Neutrophil (primary cell): ENCODE data around the gene SPACA4.

ENCODE experiments used
- H3K27ac ChIP-seq: fragments of 200-600 bp; sonication (generic); 2 replicates; pipeline ENCODE4 v1.5.1; 2016; ENCODE audit warnings: mild to moderate bottlenecking, moderate library complexity
- H3K27me3 ChIP-seq: fragments of 200-600 bp; sonication (generic); 2 replicates; pipeline ENCODE4 v1.6.0; 2016; ENCODE audit warnings: mild to moderate bottlenecking
- H3K36me3 ChIP-seq: fragments of 200-600 bp; sonication (generic); 2 replicates; pipeline ENCODE4 v1.5.1; 2017
- H3K4me1 ChIP-seq, 2 experiments: fragments of 200-600 bp in 1 of 2; sonication (generic) in 1 of 2; 1 replicate in 1 of 2; 2 replicates in 1 of 2; pipeline versions ENCODE4 v1.5.1 to v1.6.1; 2013 to 2016; ENCODE audit warnings: low read depth in 1 of 2, low read length in 1 of 2, mild to moderate bottlenecking in 1 of 2, moderate library complexity in 1 of 2; ENCODE audit not compliant: control insufficient read depth in 1 of 2, insufficient read depth in 1 of 2
- H3K4me3 ChIP-seq, 2 experiments: fragments of 200-600 bp in 1 of 2; sonication (generic) in 1 of 2; 1 replicate in 1 of 2; 2 replicates in 1 of 2; pipeline ENCODE4 v1.5.1; 2013 to 2016; ENCODE audit warnings: low read depth in 1 of 2, low read length in 1 of 2, mild to moderate bottlenecking in 1 of 2, moderate library complexity in 1 of 2
- H3K9me3 ChIP-seq: fragments of 200-600 bp; sonication (generic); 2 replicates; pipeline ENCODE4 v1.5.1; 2016
- CTCF ChIP-seq: fragments of 200-600 bp; sonication (generic); IDR thresholded peaks from 2 replicates; pipeline ENCODE4 v1.5.1; 2016; ENCODE audit warnings: antibody characterized with exemption

The SPACA4 gene

GRCh38 chr19:48623556-48624066, 17.1 kb downstream of the SPACA4 start:
- no peak for TF ChIP-seq CTCF
- H3K36me3 ChIP-seq = peaks cover 6% of the 10 kb centered on the region
- no peaks in the 10 kb centered on the region for H3K9me3 ChIP-seq
- peaks cover 25 to 28% of the 10 kb centered on the region in 2 experiments for H3K4me1 ChIP-seq
- peak overlapping the region; percentile 43 to 58 for H3K4me3 ChIP-seq
- H3K27me3 ChIP-seq = no peaks in the 10 kb centered on the region
- H3K27ac ChIP-seq = peak overlapping the region; percentile 67

GRCh38 chr19:48624067-48624594, 17.6 kb downstream of the SPACA4 start:
- Histone ChIP-seq H3K36me3 (peaks cover 12% of the 10 kb centered on the region), H3K27me3 (no peaks in the 10 kb centered on the region), H3K4me3 (peak overlapping the region; percentile 43 to 58), H3K9me3 (no peaks in the 10 kb centered on the region), H3K27ac (peak overlapping the region; percentile 67), H3K4me1 (peaks cover 23 to 24% of the 10 kb centered on the region in 2 experiments)
- TF ChIP-seq CTCF = peak; percentile 36

GRCh38 chr19:48624791-48625723, 18.5 kb downstream of the SPACA4 start:
- Histone ChIP-seq H3K9me3 (no peaks in the 10 kb centered on the region), H3K4me1 (peaks cover 17 to 18% of the 10 kb centered on the region in 2 experiments), H3K27me3 (no peaks in the 10 kb centered on the region), H3K4me3 (peak overlapping the region in 1 of 2 experiments; percentile 58), H3K36me3 (peaks cover 21% of the 10 kb centered on the region), H3K27ac (peak overlapping the region; percentile 67)
- no peak for TF ChIP-seq CTCF

- no peak overlapping the region for H3K4me3 ChIP-seq
- H3K9me3 ChIP-seq = no peaks in the 10 kb centered on the region
- peaks cover 29% of the 10 kb centered on the region for H3K36me3 ChIP-seq
- no peak for TF ChIP-seq CTCF
- H3K27me3 ChIP-seq = no peaks in the 10 kb centered on the region
- H3K4me1 ChIP-seq = peaks cover 22 to 23% of the 10 kb centered on the region in 2 experiments
- no peak overlapping the region for H3K27ac ChIP-seq
Measured at GRCh38 chr19:48625891-48626327, 19.4 kb downstream of the SPACA4 start.

GRCh38 chr19:48627201-48627864, 20.8 kb downstream of the SPACA4 start:
- Histone ChIP-seq H3K9me3 (no peaks in the 10 kb centered on the region), H3K27me3 (no peaks in the 10 kb centered on the region), H3K36me3 (peaks cover 42% of the 10 kb centered on the region), H3K27ac (peak overlapping the region; percentile 5), H3K4me1 (peaks cover 28 to 30% of the 10 kb centered on the region in 2 experiments), H3K4me3 (no peak overlapping the region)
- no peak for TF ChIP-seq CTCF
